GM18870 (cell line): ENCODE data around the gene CELF5.

Experiments
- ATAC-seq: cut with Tn5 transposase; IDR thresholded peaks from one replicate; pipeline ENCODE4 v1.9.1; 2021; ENCODE audit warnings: moderate library complexity; ENCODE audit not compliant: unreplicated experiment

Gene CELF5

DNA sequence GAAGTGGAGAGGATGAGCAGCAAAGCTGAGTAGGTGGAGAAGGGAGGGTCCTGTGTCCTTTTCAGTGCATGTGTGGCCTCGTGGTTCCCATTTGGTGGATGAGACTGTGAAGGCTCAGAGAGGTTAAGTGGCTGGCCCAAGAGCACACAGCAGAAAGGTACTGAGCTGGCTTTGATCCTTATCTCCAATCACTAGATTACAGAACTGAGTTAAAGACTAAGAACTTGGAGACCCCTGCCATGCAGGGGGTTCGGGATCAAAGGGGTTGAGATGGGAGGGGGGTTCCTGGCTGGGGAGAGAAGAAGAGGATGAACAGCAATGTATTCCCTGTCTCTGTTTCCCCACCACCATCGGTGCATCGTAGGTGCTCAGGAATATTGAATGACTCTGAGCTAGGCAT is 11.8 kb downstream of the CELF5 start:
- ATAC-seq: no peak

DNA sequence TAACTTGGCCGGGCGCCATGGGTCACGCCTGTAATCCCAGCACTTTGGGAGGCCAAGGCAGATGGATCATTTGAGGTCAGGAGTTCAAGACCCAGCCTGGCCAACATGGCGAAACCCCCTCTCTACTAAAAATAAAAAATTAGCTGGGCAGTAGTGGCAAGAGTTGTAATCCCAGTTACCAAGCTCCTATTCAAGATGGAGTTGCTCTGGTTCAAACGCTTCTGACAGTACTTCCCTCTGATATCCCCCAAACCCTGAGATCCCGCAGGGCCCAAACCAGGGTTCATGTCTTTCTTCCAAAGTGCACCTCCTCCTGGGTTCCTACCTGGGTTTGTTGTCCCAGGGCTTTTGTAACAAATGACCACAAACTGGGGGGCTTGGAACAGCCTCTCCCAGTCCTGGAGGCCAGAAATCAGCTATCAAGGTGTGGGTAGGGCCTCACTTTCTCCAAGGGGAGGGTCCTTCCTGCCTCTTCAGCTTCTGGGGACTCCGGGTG is 13.7 kb downstream of the CELF5 start:
- no peak for ATAC-seq

DNA sequence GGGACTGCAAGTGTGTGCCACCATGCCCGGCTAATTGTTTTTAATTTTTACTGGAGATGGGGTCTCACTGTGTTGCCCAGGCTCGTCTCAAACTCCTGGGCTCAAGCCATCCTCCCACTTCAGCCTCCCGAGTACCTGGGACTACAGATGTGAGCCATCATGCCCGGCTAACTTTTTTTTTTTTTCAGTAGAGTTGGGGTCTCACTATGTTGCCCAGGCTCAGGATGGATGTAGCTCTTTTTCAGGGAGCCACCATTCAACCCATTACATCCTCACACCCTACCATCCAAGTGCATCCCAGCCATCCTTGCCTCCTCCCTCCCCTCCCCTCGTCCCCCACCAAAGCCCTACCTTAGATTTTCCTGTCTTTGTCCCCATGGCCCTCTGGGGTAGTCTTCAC is 14.9 kb downstream of the CELF5 start:
- ATAC-seq: no peak

DNA sequence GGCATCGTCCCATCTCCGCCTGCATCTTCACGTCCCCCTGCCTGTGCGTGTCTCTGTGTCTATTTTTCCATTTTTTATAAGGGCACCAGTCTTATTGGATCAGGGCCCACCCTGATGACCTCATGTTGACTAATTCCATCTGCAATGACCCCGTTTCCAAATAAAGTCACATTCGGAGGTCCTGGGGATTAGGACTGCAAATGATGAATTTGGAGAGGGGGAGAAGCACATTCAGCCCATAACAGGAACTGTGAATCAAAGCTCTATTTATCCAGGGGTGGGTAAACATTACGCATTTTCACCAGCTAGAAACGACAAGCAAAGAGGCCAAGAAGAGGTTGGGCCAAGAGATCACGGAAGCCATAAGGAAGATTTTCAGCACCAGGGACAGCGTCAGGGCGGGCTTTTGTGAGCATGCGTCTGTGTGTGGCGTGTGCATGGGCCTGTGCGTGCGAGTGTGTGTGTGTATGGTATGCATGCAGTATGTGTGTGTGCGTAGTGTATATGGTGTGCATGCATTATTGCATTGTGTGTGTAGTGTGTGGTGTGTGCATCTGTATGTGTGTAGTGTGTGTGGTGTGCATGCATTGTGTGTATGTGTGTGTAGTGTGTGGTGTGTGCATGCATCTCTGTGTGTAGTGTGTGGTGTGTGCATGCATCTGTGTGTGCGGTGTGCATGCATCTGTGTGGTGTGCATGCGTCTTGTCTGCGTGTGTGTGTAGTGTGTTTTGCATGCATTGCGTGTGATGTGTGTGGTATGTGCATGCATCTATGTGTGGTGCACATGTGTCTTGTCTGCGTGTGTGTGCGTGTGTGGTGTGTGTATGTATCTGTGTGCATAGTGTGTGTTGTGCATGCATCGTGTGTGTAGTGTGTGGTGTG is 19.6 kb downstream of the CELF5 start:
- no peak for ATAC-seq

DNA sequence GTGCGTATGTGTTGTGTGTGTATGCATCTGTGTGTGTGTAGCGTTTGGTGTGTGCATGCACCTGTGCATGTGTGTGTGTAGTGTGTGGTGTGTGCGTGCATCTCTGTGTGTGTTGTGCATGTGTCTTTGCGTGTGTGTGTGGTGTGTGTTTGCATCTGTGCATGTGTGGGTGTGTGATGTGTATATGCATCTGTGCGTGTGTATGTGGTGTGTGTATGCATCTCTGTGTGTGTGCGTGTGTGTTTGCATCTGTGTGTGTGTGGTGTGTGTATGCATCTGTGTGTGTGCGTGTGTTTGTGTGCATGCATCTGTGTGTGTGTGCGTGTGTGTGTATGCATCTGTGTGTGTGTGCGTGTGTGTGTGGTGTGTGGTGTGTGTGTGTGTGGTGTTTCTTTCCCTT is 20.6 kb downstream of the CELF5 start:
- no peak for ATAC-seq

DNA sequence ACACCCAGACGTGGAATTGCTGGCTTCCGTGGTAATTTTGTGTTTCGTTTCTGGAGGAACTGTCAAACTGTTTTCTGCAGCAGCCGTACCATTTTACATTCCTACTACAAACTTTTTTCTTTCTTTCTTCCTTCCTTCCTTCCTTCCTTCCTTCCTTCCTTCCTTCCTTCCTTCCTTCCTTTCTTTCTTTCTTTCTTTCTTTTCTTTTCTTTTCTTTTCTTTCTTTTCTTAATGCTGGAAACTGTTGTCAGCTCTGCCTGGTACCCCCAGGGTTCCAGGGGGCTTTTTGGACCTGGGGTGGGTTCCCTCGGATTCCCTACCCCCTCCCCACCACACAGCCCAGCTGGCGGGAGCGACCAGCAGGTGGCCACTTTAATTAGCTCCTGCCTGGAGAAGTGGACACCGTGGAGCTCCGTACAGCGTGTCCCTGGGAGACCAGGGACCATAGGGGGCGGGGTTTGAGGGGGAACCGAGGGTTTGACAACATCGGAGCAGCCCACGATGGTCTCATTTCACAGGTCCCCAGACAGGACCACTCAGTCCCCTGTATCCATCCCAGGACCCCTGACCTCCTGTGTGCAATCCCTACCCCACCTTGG is 24.4 kb downstream of the CELF5 start:
- ATAC-seq: no peak

DNA sequence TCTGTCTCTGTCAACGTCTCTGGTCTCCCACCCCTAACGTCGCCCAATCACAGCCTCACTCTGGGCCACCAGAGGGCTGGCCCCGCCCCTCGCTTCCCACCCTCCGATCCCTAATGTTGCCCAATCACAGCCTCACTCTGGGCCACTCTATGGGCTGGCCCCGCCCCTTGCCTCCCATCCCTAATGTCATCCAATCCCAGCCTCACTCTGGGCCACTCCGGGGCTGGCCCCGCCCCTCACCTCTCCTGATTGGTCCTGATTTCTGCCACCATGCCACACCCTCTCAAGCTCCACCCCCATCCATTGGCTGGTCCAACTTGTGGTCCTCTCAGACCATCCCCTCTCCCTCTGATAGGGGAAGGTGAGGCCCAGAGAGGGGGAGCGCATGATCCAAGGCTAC is 24.9 kb downstream of the CELF5 start:
- ATAC-seq: no peak

DNA sequence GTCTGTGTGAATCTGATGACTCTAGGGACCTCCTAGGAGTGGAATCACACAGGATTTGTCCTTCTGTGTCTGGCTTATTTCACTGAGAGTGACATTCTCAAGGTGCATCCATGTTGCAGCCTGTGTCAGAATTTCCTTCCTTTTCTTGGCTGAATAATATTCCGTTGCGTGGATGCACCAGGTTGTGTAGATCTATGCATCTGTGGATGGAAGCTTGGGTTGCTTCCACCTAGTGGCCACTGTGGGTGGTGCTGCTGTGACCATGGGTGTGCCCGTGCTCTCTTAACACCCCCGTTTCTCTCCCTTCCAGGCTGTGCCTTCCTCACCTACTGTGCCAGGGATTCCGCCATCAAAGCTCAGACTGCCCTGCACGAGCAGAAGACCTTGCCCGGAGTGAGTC is 26.2 kb downstream of the CELF5 start:
- ATAC-seq: no peak

DNA sequence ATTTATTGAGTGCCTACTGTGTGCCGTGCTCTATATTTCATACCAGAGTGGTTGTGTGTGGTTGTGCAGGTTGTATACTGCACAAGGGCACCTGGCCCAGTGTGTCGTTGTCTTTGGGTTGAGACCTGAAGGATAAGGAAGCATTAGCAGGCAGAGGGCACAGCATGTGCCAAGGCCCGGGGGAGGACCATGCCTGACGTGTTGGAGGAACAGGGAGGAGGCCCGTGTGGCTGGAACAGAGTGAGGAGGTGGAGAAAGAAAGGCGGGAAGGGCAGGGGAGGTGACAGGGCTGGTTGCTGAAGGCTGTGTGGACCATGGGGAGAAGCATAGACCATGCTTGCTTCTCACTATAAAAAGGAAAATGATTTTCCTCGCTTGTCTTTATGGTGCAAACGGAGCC is 26.8 kb downstream of the CELF5 start:
- no peak for ATAC-seq

DNA sequence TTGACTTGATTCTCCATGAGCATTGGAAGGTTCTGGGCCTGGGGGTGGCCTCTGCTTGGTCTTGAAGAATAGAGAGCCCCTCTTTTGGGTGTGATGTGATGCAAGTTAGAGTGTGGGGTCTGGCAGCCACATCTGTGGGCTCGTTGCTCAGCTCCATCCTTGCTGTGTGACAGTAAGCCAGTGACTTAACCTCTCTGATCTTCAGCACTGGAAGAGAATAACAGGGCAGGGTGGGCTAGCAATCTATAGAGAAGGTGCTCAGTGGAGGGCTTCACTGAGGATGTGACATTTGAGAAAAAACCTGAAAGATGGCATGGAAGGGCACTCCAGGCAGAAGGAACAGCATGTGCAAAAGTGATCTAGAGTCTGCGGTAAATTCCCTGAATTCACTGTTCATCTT is 28.2 kb downstream of the CELF5 start:
- ATAC-seq: no peak

DNA sequence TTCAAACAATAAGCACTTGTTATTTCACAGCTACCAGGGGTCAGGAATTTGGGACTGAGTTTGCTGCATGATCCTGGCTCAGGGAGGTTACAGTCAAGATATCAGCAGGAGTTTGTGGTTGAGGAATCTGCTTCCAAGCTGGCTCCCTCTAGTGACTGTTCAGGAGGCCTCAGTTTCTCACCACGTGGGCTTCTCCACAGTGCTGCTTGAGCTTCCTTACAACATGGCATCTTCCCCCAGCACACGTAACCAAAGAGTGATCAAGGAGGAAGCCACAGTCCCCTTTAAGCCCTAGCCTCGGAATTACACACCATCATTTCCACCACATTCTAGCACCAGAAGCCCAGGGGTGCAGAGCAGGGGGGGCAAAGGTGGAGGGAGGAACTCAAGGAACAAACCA is 28.8 kb downstream of the CELF5 start:
- no peak for ATAC-seq

DNA sequence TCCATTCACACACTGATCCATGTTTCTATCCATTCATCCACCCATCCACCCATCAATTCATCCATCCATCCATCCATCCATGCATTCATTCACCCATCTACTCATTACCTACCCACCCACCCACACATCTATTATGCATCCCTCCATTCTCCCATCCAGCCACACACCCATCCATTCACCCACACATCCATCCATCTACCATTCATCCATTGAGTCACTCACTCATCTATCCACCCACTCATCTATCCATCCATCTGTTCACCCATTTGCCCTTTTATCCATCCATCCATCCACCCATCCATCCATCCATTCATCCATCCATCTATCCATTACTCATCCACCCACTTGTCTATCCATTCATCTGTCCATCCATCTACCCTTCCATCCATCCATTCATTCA is 30.1 kb downstream of the CELF5 start:
- no peak for ATAC-seq

DNA sequence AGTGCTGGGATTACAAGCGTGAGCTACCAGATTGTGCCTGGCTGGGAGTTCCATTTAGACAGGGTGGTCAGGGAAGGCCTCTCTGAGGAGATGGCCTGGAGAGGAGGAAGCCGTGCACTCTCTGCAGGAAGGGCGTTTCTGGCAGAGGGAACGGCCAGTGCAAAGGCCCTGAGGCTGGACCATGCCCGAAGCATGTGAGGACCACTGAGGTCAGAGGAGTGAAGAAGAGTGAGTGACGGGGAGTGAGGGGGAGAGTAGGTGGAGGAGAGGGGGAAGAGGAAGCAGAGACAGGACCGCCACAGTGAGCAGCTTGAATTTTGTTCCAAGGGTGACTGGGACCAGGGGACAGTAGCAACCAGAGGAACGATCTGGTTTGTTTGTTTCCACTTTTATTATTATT is 32.6 kb downstream of the CELF5 start:
- ATAC-seq: no peak

DNA sequence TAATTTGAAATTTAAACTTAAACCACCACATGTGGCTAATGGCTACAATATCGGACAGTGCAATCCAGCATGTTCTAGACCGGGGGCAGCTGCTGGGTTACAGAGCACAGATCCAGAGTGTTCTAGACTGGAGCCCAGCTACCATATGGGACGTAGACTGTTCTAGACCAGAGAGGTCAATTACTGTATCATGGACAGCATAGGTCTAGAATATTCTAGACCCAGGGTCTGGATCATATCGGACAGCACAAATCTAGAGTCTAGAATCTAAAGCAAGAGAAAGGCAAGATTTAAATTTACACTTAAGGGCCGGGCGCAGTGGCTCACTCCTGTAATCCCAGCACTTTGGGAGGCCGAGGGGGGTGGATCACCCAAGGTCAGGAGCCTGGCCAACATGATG is 37.9 kb downstream of the CELF5 start:
- no peak for ATAC-seq

DNA sequence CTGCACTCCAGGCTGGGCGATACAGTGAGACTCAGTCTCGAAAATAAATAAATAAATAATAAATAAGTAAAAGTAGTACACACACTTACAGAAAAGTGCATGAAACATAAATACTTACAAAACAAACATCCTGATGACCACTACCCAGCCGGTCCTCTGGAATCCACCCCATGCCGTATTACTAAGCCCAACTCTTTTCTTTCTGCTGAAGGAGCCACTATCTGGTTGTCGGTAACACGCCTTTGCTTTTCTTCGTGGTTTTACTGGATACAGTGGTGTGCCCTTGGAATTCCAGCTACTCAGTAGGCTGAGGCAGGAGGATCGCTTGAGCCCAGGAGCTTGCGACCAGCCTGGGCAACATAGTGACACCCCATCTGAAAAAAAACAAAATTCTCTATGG is 39.4 kb downstream of the CELF5 start:
- no peak for ATAC-seq

DNA sequence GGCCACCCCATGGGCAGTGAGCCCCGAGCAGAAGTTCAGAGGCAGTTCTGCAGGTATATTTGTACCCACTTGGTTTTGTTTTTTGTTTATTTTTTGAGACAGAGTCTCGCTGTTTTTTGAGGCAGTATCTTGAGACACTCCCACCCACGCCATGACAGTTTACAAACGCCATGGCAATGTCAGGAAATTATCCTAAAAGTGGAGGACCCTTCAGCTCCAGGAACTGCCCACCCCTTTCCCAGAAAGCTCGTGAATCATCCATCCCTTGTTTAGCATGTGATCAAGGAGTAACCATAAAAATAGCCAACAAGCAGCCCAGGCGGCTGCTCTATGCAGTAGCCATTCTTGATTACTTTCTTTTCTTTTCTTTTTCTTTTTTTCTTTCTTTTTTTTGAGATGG is 41.0 kb downstream of the CELF5 start:
- ATAC-seq: no peak

DNA sequence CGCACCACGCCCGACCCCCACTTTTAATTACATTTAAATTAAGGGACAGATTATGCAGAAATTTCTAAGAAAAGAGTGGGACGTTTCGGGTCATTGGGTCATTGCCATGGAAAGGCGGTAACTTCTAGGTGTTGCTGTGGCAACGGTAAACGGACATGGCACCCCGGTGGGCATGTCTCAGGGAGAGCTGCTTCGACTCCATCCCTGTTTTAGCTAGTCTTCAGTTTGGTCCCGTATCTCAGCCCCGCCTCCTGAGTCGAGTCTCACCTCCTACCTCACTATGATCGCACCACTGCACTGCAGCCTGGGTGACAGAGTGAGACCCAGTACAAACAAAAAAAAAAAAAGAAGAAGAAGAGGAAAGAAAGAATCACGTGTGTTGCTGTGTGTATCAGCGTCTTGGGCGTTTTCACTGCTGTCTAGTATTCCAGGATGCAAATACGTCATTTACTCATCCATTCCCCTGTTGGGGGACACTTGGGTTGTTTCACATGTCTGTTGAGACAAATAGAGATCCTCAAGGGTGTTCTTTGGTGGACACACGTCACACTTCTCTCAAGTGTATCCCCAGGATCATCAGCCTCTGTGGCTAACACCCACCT is 41.7 kb downstream of the CELF5 start:
- no peak for ATAC-seq

DNA sequence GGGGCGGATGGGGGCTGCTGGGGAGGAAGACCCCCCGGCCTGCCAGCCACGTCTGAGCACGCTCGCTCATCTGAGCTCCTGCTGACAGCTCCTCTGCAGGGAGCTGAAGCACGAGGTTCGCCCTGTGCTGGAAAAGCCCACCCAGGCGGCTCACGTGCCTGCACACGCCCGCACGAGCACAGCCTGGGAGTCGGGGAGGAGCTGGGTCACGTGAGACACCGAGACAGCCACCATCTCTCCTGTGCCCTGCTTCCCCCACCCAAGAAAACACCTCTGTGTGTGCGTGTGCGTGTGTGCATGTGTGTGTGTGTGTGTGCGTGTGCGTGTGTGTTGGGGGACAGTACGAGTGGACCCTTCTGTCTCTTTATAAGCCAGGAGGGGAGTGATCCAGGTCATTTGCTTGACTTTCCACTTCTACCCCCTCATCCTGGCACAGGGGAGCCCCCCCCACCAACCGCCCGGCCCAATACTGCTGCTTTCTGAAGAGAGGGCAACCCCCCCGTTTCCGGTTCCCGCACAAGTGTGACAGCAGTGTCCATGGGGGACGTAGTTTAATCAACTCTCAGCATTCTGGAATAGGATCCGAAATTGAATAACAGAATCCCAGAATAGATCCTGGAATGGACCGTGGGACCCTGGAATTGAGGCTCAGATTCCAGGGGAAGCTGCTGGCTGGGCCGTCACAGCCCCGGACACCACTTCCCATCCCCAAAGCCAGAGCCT is 42.5 kb downstream of the CELF5 start:
- ATAC-seq: no peak

DNA sequence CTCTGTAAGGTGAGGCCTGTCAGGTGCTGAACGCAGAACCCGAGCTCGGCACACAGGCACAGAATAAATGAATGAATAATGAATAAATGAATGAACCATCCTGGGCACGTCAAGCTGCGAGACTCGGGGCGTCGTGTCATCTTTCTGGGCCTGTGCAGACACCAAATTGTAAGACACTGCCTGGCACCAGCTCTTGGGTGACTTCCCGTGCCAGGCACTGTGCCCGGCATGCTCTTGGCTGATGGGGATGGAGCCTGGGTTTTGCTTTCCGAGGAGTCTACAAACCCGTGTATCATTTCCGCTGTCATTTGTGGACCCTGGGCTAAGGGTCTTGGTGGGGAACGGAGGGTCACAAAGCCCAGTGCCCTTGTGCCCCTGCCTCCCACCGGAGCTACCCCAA is 43.9 kb downstream of the CELF5 start:
- ATAC-seq: no peak

DNA sequence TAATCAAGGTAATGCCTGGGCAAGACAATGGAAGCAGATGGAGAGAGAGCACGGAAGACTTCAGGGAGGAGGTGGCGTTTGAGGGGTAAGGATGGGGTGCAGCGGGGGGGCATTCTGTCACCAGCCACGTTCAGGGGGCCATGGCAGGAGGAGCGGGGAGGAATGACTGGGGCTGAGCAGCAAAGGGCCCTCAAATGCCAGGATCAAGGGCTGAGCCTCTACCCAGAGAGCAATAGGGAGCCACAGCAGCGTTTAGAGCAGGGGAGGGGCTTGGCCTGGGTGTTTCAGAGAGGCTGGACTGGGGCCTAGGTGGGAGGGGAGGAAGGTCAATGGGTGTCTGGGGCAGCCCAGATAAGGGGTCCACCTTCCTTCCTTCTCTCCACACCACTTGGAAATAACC is 44.3 kb downstream of the CELF5 start:
- no peak for ATAC-seq

DNA sequence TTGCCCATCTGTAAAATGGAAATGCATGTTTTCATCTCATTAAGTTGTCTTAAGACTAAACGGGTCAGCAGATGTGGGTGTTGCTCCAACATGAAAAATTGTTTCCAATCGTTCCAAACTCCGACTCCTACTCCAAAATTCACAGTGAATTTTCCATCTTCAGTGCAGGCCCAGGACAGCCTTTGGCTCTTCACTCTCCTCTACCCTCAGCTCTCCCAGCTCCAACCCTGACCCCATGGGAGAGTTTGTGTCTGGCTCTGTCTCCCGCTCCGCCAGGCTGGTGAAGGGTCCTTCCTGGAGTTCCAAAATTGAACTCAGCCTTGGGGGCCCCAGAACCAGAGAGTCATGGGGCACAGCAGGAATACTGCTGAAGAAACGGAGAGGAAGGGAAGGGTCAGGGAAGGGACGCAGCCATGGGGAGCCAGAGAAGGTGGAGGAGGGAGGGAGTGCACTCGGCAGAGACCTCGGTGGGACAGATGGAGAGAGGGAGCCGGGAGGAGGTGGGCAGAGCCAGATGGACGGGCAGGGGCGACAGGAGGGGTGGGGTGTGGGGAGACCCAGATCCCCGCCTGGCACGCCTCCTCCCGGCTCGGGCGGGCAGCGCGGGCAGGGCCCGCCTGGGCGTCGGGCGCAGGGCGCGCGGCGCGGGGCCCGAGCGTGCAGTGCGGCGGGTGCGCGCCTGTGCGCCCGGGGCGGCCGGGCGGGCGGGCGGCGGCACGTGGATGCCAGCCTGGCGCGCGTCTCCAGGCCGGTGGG is 45.6 kb downstream of the CELF5 start:
- ATAC-seq: no peak
